Esophagus (tissue), 2 donors: ENCODE data around the gene CALU. TPM values are rescaled to one million over a fixed set of nuclear protein-coding genes. Genes with fewer than 3 reads are reported as not detected.

Experiments used
- H3K27ac ChIP-seq, 2 donors: one replicate each; pipeline ENCODE4 v1.5.1; 2013; ENCODE audit warnings: low read depth in 2 of 2, mild to moderate bottlenecking in 2 of 2, inconsistent platforms in 1 of 2, low read length in 1 of 2, moderate library complexity in 1 of 2
- H3K27me3 ChIP-seq, 2 donors: one replicate each; pipeline ENCODE4 v1.6.1; 2013; ENCODE audit warnings: low read length in 2 of 2, control low read depth in 1 of 2, mild to moderate bottlenecking in 1 of 2; ENCODE audit not compliant: insufficient read depth in 2 of 2, control insufficient read depth in 1 of 2
- H3K36me3 ChIP-seq, 2 donors: one replicate each; pipeline ENCODE4 v1.6.1; 2013; ENCODE audit warnings: low read length in 1 of 2; ENCODE audit not compliant: control insufficient read depth in 2 of 2, insufficient read depth in 2 of 2
- H3K4me1 ChIP-seq, 2 donors: one replicate each; pipeline ENCODE4 v1.6.1; 2013; ENCODE audit warnings: low read length in 1 of 2; ENCODE audit not compliant: control insufficient read depth in 2 of 2, insufficient read depth in 2 of 2
- H3K4me3 ChIP-seq, 2 donors: one replicate each; pipeline ENCODE4 v1.5.1; 2013; ENCODE audit warnings: low read length in 2 of 2, mild to moderate bottlenecking in 2 of 2, low read depth in 1 of 2, moderate library complexity in 1 of 2
- H3K9me3 ChIP-seq, 2 donors: one replicate each; pipeline ENCODE4 v1.6.1; 2013; ENCODE audit warnings: mild to moderate bottlenecking in 2 of 2, low read depth in 1 of 2, low read length in 1 of 2, moderate library complexity in 1 of 2; ENCODE audit not compliant: control insufficient read depth in 2 of 2, insufficient read depth in 1 of 2
- WGBS, 2 donors: extraction: QIAGEN DNeasy Blood & Tissue Kit; methylation state at CpG; one replicate each; pipeline ENCODE4 v1.1.7; 2013; 5-methylcytosine and 5-hydroxymethylcytosine counted together
- polyA plus RNA-seq, 2 donors: library from polyadenylated mRNA; stranded (reverse); fragments of 200-250 nt; gene quantifications; one replicate each; pipeline ENCODE4 v1.2.3, GENCODE V29; 2013
- donor health status: healthy with polysubstance abuse.
- donor health status: Bipolar disorder and iron deficiency.

CALU gene
- polyA plus RNA-seq, 2 donors = 8.3 to 21.6 TPM

DNA sequence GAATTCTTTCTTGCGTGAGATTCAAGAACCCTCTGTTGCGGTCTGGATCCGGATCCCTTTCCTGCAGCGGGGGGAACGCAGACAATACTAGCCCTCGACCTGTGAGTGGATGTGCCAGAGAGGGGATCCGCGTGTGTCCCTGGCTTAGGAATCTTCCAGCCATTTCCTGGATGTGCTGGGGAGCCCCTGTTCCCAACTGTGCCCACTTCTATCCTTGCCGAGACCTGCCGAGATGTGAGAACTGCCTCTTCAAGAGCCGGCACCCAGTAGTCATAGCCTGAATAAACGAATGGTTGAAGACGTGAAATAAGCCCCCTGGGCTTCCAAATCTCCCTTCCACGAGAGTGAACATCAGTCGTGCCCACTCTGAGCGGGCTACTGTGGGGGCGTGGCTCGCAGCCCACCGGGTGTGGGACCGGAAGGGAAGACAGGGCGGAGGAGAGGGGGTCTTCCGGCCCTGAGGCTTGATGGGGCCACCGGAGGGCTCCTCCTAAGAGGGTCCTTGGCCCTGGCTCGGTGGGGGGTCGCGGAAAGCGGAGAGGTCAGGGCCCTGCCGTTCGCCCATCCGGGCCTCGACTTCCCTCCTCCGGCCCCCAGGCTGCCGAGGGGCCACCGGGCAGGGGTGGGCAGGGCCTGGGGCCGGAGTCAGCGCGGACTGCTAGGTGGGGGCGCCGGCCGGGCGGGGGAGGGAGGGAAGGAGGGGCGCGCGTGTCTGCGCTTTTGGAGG lies 51.3 kb downstream of the CALU start:
- peaks cover 6 to 7% of the 10 kb centered on the region in 2 donors for H3K4me1 ChIP-seq
- no peaks in the 10 kb centered on the region for H3K36me3 ChIP-seq
- WGBS, 2 donors = 15 to 27% methylated on average over 25 to 45 of the region's 45 CpGs
- H3K9me3 ChIP-seq = no peaks in the 10 kb centered on the region
- peak overlapping the region in 1 of 2 donors; percentile 25 for H3K27ac ChIP-seq
- peak overlapping the region; percentile 51 to 66 for H3K4me3 ChIP-seq
- H3K27me3 ChIP-seq = no peaks in the 10 kb centered on the region

DNA sequence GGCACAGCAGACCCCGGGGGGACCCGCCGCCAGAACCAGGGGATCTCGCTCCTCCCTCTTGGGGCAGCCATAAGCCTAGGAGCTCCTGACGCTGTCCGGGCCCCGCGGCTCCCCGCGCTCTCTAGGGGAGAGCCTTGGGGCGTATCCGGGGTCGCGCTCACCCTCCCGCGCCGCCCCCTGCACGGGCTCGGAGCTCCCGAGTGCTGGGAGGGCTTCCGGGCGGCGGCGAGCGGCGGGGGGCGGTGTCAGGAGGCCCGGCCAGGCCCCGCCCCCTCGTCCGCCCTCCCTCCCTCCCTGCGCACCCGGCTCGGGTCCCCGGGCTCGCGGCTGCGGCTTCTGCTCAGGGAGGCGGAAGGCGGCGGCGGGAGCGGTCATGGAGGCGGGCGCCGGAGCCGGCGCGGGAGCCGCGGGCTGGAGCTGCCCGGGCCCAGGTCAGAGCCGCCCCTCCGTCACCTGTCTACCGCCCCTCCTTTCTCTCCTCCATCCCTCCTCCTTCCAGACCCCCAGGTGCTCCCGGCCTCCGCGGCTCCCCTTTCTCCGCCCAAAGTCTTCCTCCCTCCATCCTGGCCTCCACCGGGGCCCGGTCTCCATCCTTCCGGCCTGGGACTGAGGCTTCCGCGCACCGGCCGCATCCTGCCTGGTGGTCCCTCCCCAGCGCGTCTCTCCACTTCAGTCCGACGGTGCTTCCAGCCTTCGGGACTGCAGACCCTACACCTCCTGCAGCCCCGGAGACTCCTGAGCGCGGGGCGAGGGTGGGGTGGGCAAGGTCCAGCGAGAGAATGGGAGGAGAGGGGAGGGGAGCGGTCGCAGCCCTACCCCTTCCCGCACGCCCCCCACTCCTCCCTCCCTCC lies 52.2 kb downstream of the CALU start, which contains the start of gene CCDC136:
TSS of gene CCDC136 (plus strand) at position 848 of the 851 bp plus-strand sequence. CDS start 444 bp downstream, outside the sequence.
- Histone ChIP-seq H3K27ac (peak within 1 kb of the TSS; percentile 29 to 37), H3K27me3 (no peaks in the 10 kb centered on the region), H3K9me3 (no peaks in the 10 kb centered on the region), H3K36me3 (no peaks in the 10 kb centered on the region), H3K4me1 (peaks cover 6 to 7% of the 10 kb centered on the region in 2 donors), H3K4me3 (peak within 1 kb of the TSS; percentile 51 to 66)
- 0% methylated on average over 55 to 80 of the region's 80 CpGs for WGBS, 2 donors

DNA sequence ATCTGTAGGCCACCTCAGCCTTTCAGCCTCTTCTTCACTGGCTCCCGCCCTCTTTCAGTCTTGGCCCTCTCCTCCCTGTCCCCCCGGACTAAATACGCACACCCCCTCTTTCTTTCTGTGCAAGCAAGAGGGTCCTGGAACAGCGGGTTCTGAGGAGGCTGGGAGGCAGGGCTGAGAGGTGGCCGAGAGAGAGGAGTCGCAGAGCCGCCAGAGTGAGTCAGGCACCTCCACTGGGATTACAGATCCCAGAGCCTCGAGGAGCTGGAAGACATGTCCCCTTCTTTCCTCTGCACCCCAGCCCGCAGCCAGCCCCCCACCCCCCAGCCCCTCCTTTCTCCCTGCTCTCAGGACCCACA lies 52.8 kb downstream of the CALU start:
- 21 to 22% methylated on average over 8 to 9 of the region's 9 CpGs for WGBS, 2 donors
- H3K4me3 ChIP-seq = peak overlapping the region; percentile 51 to 66
- no peaks in the 10 kb centered on the region for H3K36me3 ChIP-seq
- H3K27me3 ChIP-seq = no peaks in the 10 kb centered on the region
- H3K27ac ChIP-seq = no peak overlapping the region
- peaks cover 6 to 7% of the 10 kb centered on the region in 2 donors for H3K4me1 ChIP-seq
- H3K9me3 ChIP-seq = no peaks in the 10 kb centered on the region

DNA sequence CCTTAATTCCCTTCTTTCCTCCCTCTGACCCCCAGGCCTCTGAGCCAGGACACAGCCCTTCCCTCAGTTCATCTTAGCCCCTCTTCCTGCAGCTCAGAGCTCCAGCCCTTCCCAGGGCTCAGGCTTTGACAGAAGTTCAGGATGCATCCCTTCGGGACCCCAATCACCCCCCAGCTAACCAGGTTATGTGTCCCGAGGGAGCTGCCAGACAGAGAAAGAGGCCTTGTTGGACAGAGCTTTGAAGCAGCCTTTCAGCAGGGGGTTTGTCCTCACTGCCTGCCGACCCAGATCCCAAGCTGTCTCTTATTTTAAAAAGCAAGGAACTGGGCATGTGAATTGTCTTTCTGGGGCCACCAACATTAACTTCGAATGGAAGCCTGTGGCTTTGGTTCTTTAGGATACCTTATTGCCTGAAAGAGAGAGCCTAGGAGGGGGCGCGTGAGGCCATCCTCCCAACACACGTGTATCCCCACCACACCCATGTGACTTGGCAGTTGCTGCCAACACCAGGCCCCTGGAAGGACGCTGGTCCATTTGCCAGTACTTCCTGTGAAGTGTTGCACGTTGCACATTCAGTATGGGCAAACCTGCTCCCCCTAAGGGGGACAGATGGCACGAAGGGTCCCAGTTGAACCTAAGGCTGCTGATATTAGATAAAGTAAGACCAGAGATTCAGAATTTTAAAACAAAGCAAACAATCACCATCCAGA lies 53.5 kb downstream of the CALU start:
- no peak overlapping the region for H3K4me3 ChIP-seq
- no peaks in the 10 kb centered on the region for H3K36me3 ChIP-seq
- H3K4me1 ChIP-seq = peaks cover 6 to 7% of the 10 kb centered on the region in 2 donors
- WGBS, 2 donors = 62 to 64% methylated on average over 10 of the region's 10 CpGs
- no peaks in the 10 kb centered on the region for H3K27me3 ChIP-seq
- no peak overlapping the region for H3K27ac ChIP-seq
- H3K9me3 ChIP-seq = no peaks in the 10 kb centered on the region

DNA sequence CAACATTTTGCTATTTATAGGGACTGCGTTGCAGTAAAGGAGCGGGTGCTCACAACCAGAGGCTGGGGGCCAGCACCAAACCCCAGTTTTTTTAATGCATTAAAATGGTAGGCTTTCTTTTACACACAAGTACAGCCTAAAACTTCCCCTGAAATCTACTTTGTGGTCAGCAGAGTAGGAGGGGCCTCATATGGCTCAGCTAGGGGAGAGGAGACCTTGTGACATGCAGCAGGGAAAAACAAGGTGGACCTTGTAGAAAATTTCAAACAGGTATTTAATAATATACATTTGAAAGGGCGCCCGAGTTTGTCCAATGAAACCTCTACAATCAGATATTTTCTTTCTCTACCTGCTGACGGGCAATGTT lies 54.0 kb downstream of the CALU start:
- no peaks in the 10 kb centered on the region for H3K9me3 ChIP-seq

DNA sequence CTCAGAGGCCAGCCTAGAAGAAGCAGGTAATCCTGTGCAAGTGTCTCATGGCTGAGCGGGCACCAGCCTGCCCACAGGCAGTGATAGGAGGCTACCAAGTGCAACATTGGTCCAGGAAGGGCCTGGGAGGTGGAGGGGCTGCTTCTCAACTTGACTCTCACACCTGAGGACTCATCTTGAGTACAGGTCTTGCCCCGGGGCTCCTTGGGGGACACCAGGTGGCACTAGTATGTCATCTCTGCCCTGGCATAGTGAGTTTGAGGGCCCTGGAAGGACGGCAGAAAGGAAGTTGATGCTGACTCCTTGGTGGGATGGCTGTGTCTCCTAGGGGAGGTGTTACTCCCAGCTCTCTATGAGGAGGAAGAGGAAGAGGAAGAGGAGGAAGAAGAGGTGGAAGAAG lies 54.9 kb downstream of the CALU start:
- Histone ChIP-seq H3K36me3 (no peaks in the 10 kb centered on the region), H3K27ac (no peak overlapping the region)
- WGBS, 2 donors = 64 to 73% methylated on average over 3 of the region's 3 CpGs

More for the DNA sequence above, 54.0 kb downstream of the CALU start:
- no peak overlapping the region for H3K4me3 ChIP-seq
- H3K36me3 ChIP-seq = no peaks in the 10 kb centered on the region
- H3K4me1 ChIP-seq = peaks cover 6 to 7% of the 10 kb centered on the region in 2 donors
- 95 to 98% methylated on average over 5 of the region's 5 CpGs for WGBS, 2 donors
- H3K27me3 ChIP-seq = no peaks in the 10 kb centered on the region
- no peak overlapping the region for H3K27ac ChIP-seq

DNA sequence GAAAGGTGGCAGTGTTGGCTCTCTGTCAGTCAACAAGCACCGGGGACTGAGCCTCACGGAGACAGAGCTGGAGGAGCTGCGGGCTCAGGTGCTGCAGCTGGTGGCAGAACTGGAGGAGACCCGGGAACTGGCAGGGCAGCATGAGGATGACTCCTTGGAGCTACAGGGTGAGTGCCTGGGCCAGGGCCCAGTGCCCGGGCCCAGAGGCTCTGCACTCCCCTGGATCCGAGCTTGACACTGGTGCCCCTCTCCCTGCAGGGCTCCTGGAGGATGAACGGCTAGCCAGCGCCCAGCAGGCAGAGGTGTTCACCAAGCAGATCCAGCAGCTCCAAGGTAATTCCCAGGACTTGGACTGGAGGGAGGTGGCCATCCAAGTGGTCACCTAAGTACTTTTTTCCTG lies 55.3 kb downstream of the CALU start:
- no peaks in the 10 kb centered on the region for H3K27me3 ChIP-seq
- no peak overlapping the region for H3K4me3 ChIP-seq
- H3K9me3 ChIP-seq = no peaks in the 10 kb centered on the region
- no peak overlapping the region for H3K27ac ChIP-seq
- peaks cover 6 to 7% of the 10 kb centered on the region in 2 donors for H3K4me1 ChIP-seq
- 88 to 92% methylated on average over 8 of the region's 8 CpGs for WGBS, 2 donors
- no peaks in the 10 kb centered on the region for H3K36me3 ChIP-seq

More for the DNA sequence above, 54.9 kb downstream of the CALU start:
- peaks cover 6 to 7% of the 10 kb centered on the region in 2 donors for H3K4me1 ChIP-seq
- H3K4me3 ChIP-seq = no peak overlapping the region
- no peaks in the 10 kb centered on the region for H3K9me3 ChIP-seq
- no peaks in the 10 kb centered on the region for H3K27me3 ChIP-seq

DNA sequence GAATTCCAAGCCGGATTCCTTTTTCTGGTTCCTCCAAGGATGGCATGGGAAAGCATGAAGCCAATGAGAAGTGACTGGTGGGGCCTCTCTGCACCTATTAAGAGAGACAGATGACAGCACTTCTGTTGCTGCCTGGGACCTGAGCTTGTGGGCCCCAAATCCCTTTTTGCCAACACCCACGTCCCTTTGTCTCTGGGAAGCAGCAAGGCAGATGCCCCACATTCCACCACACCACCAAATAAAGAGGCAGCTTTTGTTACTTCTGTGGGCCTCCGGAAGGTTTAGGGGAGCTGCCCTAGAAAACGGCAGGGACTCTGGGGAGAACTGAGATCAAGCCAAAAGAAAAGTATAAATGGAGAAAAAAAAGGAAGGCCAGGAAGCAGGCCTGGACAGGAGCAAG lies 56.0 kb downstream of the CALU start:
- Histone ChIP-seq H3K4me1 (peaks cover 6 to 7% of the 10 kb centered on the region in 2 donors), H3K9me3 (no peaks in the 10 kb centered on the region), H3K27ac (no peak overlapping the region), H3K4me3 (no peak overlapping the region), H3K27me3 (no peaks in the 10 kb centered on the region), H3K36me3 (no peaks in the 10 kb centered on the region)
- WGBS, 2 donors = 83 to 85% methylated on average over 4 of the region's 4 CpGs

DNA sequence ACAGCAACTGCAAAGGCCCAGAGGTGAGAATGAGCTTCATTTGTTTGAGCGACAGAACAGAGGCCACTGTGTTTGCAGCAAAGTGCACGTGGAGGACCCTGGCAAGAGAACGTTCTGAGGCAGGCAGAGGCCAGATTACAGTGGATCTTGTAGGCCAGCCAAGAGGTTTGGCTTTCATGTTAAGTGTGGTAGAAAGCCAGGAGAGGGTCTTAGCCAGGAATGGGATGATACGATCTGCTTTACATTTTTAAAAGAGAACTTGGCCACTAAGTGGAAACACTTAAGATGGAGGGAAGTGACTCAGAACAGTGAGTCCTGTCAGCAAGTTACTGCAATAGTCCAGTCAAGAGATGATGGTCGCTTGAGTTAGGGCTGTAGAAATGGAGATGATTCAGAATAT lies 57.2 kb downstream of the CALU start:
- WGBS, 2 donors = 58 to 63% methylated on average over 5 of the region's 5 CpGs
- Histone ChIP-seq H3K27ac (no peak overlapping the region), H3K36me3 (no peaks in the 10 kb centered on the region), H3K4me3 (no peak overlapping the region), H3K9me3 (no peaks in the 10 kb centered on the region), H3K27me3 (no peaks in the 10 kb centered on the region), H3K4me1 (peaks cover 6 to 7% of the 10 kb centered on the region in 2 donors)
